ENCODE data around the gene TSN. TPM values are rescaled to one million over a fixed set of nuclear protein-coding genes. Genes with fewer than 3 reads are reported as not detected.
"Not testable (repeated sequence)": the region's sequence is repeated elsewhere in the genome, so short reads cannot be mapped to it uniquely, and the experiment has no call there.

TSN gene
- total RNA-seq, 1 experiment from 2014 or later: 112 TPM

DNA sequence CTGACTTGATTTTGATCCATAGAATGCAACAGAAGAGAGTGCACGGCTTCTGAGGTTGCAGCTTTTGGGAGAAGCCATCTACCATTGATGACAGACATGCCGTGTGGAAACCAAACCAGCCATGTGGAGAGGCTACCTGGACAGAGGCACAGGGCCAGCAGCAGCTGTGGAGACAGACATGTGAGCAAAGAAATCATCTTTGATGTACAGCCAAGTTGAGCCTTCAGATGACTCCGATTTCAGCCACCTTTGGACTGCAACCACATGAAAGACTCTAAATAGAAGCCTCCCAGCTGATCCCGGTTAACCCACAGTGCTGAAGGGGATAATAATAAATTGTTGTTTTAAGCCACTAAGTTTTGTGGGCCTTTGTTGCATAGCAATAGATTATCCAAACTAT is 54.2 kb downstream of the TSN start:
- no peak for TF ChIP-seq CTCF (conservative IDR thresholded peaks at IDR 0.05; ENCODE audit: low read depth, low read length)
- TF ChIP-seq EZH2 (IDR thresholded peaks at IDR 0.05; ENCODE audit: borderline replicate concordance, low read depth, low read length, poor library complexity, severe bottlenecking): no peak
- CTCF ChIA-PET: no interaction called here
- no TSS peak for BruUV-seq (replicated peaks)
- Histone ChIP-seq H3K27ac (ENCODE audit: low read depth, low read length, poor library complexity, severe bottlenecking) (no peak overlapping the region), H3K27me3 (replicated peaks; ENCODE audit: insufficient read depth, low read depth, low read length, poor library complexity) (no peaks in the 10 kb centered on the region), H3K4me1 (ENCODE audit: insufficient read depth, low read length, poor library complexity, severe bottlenecking) (peaks cover 10% of the 10 kb centered on the region), H3K9me3 (ENCODE audit: low read depth, low read length, poor library complexity, severe bottlenecking) (no peaks in the 10 kb centered on the region), H3K4me3 (ENCODE audit: low read depth, low read length, poor library complexity, severe bottlenecking) (no peak overlapping the region), H3K36me3 (ENCODE audit: insufficient read depth, low read length, poor library complexity, severe bottlenecking) (no peaks in the 10 kb centered on the region)
- no peak for DNase-seq (ENCODE audit: low spot score)
- POLR2A ChIA-PET (ENCODE audit: low non-redundant PET): no interaction called here
- intact Hi-C loops (cut with micrococcal nuclease; ENCODE audit: unreplicated experiment): loop anchor here (2.0 to 10.0 kb wide), 5 partner anchors 165 to 938 kb away; no protein-coding TSS in a partner anchor

- BruUV-seq (replicated peaks): no TSS peak
- Histone ChIP-seq H3K27me3 (replicated peaks; ENCODE audit: insufficient read depth, low read depth, low read length, poor library complexity) (no peaks in the 10 kb centered on the region), H3K9me3 (ENCODE audit: low read depth, low read length, poor library complexity, severe bottlenecking) (no peaks in the 10 kb centered on the region), H3K4me3 (ENCODE audit: low read depth, low read length, poor library complexity, severe bottlenecking) (no peak overlapping the region), H3K4me1 (ENCODE audit: insufficient read depth, low read length, poor library complexity, severe bottlenecking) (peaks cover 10% of the 10 kb centered on the region), H3K27ac (ENCODE audit: low read depth, low read length, poor library complexity, severe bottlenecking) (no peak overlapping the region), H3K36me3 (ENCODE audit: insufficient read depth, low read length, poor library complexity, severe bottlenecking) (no peaks in the 10 kb centered on the region)
- intact Hi-C loops (cut with micrococcal nuclease; ENCODE audit: unreplicated experiment): loop anchor here (2.0 to 10.0 kb wide), 5 partner anchors 164 to 936 kb away; no protein-coding TSS in a partner anchor
- ChIA-PET POLR2A (ENCODE audit: low non-redundant PET) (interaction anchor here (1.0 kb wide), 1 partner anchor 280 kb away, joined by 5 read pairs; no protein-coding TSS in a partner anchor), CTCF (interaction anchor here (0.6 to 1.3 kb wide), 7 partner anchors 86 to 689 kb away, joined by 3 to 6 read pairs (median 3); no protein-coding TSS in a partner anchor)
- TF ChIP-seq CTCF (conservative IDR thresholded peaks at IDR 0.05; ENCODE audit: low read depth, low read length): peak; percentile 80
- TF ChIP-seq EZH2 (IDR thresholded peaks at IDR 0.05; ENCODE audit: borderline replicate concordance, low read depth, low read length, poor library complexity, severe bottlenecking): no peak
- peak; percentile 89 for DNase-seq (ENCODE audit: low spot score)
Observed at GRCh38 chr2:121810959-121811853, 55.8 kb downstream of the TSN start.

- DNase-seq (ENCODE audit: low spot score); CTCF ChIA-PET; H3K36me3 ChIP-seq (ENCODE audit: insufficient read depth, low read length, poor library complexity, severe bottlenecking); H3K27ac ChIP-seq (ENCODE audit: low read depth, low read length, poor library complexity, severe bottlenecking); BruUV-seq (replicated peaks); POLR2A ChIA-PET (ENCODE audit: low non-redundant PET); H3K4me3 ChIP-seq (ENCODE audit: low read depth, low read length, poor library complexity, severe bottlenecking); H3K9me3 ChIP-seq (ENCODE audit: low read depth, low read length, poor library complexity, severe bottlenecking); H3K27me3 ChIP-seq (replicated peaks; ENCODE audit: insufficient read depth, low read depth, low read length, poor library complexity): not testable (repeated sequence)
- intact Hi-C loops (cut with micrococcal nuclease; ENCODE audit: unreplicated experiment): loop anchor here (5.0 to 10.0 kb wide), 4 partner anchors 352 to 934 kb away; no protein-coding TSS in a partner anchor
- peaks cover 10% of the 10 kb centered on the region for H3K4me1 ChIP-seq (ENCODE audit: insufficient read depth, low read length, poor library complexity, severe bottlenecking)
Observed at GRCh38 chr2:121813083-121813482, 57.6 kb downstream of the TSN start.

All from A673 (cell line).